Bronchial epithelial cell (primary cell): ENCODE results near the gene C19orf85. TPM values are rescaled to one million over a fixed set of nuclear protein-coding genes. Genes with fewer than 3 reads are reported as not detected.

Experiments used
- DNase-seq: peaks from one replicate; pipeline ENCODE4 v3.0.0-alpha.2; 2010; ENCODE audit warnings: low read depth
- FAIRE-seq: peaks from 2 replicates; lab custom pipeline; 2011; peaks lifted over from hg19 to GRCh38; lab: Jason Lieb, UNC
- H3K27me3 ChIP-seq: 2 replicates; pipeline ENCODE4 v1.5.1; 2011; ENCODE audit warnings: low read length; ENCODE audit not compliant: control insufficient read depth, insufficient read depth
- H3K36me3 ChIP-seq: 2 replicates; pipeline ENCODE4 v1.5.1; 2011; ENCODE audit warnings: low read length; ENCODE audit not compliant: control insufficient read depth, insufficient read depth
- H3K4me3 ChIP-seq: 2 replicates; pipeline ENCODE4 v1.5.1; 2011; ENCODE audit warnings: mild to moderate bottlenecking, low read depth, low read length, control low read depth
- total RNA-seq: library from RNA; depleted of rRNA; stranded (reverse); fragments of >200 nt; gene quantifications from 2 replicates; pipeline ENCODE4 v1.2.1, GENCODE V29; 2014
- TF ChIP-seq, protein P1 (sequence below): IDR thresholded peaks from 2 replicates; pipeline ENCODE4 v1.5.1; 2011; ENCODE audit warnings: mild to moderate bottlenecking, moderate library complexity, low read length, control low read depth, inconsistent platforms; ENCODE audit not compliant: insufficient read depth, severe bottlenecking

C19orf85 gene
- total RNA-seq, 1 donor from 2014 or later, result not detected

DNA sequence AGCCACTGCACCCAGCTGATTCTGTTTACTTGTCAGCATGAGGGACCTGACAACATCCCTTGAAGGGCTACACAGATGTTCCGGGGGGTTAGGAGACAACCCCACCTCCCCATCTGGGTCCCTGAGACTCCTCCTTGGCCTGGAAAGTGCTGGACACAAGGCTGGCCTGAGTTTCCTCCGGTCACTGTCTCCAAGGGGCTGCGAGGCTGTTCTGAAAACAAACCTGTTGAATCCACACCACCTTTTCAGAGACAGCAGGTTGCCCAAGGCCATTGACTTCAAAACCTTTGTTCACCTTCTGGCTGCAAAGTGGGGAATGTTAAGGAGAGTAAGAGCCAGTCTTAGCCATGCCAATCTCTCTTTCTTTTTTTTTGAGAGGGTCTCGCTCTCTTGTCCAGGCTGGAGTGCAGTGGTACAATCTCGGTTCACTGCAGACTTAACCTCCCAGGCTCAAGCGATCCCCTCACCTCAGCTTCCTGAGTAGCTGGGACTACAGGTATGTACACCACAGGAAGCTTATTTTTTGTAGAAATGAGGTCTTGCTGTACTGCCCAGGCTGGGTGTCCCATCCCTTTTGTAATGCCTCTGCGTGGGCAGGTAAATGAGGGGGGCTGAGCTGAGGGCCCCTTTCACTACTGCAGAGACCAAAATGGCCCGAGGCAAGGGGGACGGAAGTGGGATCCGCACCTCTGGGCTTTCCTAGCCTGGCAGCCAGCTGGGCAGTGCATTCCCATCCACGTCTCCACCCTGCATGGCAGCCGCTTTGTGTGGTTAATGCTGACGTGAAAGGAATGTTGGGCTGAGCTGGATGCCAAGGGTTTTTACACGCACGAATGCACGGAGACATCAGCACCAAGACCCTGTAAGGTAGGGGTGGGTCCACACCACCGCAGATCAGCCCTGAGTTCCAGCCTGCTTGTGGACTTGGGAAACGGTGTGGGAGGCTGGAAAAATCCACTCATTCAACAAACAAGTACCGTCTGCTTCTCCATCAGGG is 10.0 kb upstream of the C19orf85 start:
- Histone ChIP-seq H3K36me3 (no peaks in the 10 kb centered on the region), H3K27me3 (no peaks in the 10 kb centered on the region), H3K4me3 (no peak overlapping the region)
- FAIRE-seq, result no peak
- DNase-seq, result peak; percentile 62
- TF ChIP-seq, protein P1, sequence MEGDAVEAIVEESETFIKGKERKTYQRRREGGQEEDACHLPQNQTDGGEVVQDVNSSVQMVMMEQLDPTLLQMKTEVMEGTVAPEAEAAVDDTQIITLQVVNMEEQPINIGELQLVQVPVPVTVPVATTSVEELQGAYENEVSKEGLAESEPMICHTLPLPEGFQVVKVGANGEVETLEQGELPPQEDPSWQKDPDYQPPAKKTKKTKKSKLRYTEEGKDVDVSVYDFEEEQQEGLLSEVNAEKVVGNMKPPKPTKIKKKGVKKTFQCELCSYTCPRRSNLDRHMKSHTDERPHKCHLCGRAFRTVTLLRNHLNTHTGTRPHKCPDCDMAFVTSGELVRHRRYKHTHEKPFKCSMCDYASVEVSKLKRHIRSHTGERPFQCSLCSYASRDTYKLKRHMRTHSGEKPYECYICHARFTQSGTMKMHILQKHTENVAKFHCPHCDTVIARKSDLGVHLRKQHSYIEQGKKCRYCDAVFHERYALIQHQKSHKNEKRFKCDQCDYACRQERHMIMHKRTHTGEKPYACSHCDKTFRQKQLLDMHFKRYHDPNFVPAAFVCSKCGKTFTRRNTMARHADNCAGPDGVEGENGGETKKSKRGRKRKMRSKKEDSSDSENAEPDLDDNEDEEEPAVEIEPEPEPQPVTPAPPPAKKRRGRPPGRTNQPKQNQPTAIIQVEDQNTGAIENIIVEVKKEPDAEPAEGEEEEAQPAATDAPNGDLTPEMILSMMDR, result no peak

DNA sequence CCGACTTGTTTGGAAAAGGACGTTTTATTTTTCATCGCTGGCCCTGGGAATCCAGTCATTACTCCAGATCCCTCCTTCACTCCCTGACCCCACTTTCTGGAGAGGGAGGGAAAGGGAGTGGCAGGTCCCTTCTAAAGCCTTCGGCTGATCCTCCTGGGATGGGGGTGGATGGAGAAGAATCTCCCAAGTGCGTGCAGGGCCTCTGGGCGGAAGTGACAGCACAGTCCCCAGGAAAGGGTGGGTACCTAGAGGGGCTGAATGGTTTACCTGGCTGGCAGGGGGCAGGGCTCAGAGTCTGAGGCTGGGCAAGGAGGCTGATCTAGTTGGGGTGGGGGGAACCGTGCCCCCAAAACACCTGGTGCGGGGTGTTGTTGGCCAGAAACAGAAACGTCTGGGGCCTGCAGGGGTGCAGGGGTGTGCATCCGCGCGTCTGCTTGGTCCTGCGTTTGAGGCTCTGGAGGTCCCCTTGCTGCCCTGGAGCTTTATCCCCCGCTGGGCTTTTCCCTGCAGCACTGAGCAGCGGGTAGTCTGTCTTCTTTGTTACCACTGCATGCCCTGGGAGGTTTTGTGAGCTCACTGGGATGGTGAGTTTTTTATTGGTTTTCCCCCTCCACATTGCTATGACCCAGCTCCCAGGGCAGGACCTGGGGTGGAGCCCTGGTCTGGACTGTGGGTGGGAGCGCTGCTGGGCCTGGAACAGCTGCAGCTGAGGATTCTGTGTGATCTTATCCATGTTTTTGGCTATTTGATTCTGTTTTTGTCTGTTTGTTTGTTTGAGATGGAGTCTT is 8.9 kb upstream of the C19orf85 start:
- no peaks in the 10 kb centered on the region for H3K27me3 ChIP-seq
- no peak overlapping the region for H3K4me3 ChIP-seq
- TF ChIP-seq, protein P1, result no peak
- FAIRE-seq (no peak), DNase-seq (no peak)
- no peaks in the 10 kb centered on the region for H3K36me3 ChIP-seq

DNA sequence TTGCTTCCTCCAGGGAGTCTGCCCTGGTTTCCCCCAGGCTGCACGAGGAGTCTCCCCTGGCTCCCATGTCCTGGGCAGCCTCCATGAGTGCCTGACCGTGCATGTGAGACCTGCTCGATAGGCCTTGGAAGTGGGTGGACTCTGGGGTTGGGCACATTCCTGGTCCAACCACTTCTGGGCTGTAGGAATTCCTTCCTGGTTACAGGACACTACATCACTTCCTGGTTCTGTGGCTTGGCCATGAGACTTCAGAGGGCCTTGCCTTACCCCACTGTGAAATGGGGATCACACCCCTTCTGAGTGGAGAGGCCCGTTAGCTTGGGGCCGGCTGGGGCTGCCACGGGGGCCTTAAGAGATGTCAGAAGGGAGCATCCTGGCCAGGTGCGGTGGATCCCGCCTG is 7.9 kb upstream of the C19orf85 start:
- no peaks in the 10 kb centered on the region for H3K36me3 ChIP-seq
- no peak overlapping the region for H3K4me3 ChIP-seq
- no peaks in the 10 kb centered on the region for H3K27me3 ChIP-seq
- TF ChIP-seq, protein P1, result no peak
- no peak for FAIRE-seq
- DNase-seq, result peak; percentile 60

DNA sequence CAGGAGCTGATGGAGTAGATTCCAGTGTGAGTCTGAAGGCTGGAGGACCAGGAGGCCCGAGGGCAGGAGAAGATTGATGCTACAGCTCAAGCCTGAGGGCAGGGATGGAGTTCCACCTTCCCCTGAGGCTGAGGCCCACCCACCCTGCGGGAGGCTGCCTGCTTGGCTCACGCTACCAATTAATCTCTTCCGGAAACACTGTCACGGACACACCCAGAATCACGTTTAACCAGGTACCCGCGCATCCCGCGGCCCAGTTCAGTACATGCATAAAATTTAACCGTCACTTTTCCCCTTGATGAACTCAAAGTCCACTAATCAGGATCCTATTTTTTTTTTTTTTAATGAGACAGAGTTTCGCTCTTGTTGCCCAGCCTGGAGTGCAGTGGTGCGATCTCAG is 6.7 kb upstream of the C19orf85 start:
- DNase-seq (no peak), FAIRE-seq (no peak)
- no peaks in the 10 kb centered on the region for H3K36me3 ChIP-seq
- H3K4me3 ChIP-seq, result no peak overlapping the region
- TF ChIP-seq, protein P1, result no peak
- H3K27me3 ChIP-seq, result no peaks in the 10 kb centered on the region

DNA sequence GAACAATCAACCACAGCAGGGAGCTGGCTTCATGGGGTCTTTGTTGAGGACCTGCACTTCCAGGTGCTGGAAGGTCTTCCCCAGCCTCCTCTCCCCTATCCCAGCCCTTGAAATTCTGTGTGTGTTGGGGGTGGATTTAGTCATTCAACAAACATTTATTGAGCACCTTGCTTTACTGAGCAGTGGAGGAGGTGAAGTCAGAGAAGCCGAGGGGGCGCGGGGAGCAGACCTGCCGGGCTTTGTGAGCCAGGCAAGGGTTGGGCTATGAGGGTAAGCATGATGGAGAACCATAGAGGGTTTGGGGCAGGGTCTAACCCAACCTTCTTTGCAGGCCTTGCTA is 3.5 kb upstream of the C19orf85 start:
- H3K36me3 ChIP-seq, result no peaks in the 10 kb centered on the region
- no peaks in the 10 kb centered on the region for H3K27me3 ChIP-seq
- TF ChIP-seq, protein P1, result no peak
- FAIRE-seq (no peak), DNase-seq (no peak)
- H3K4me3 ChIP-seq, result no peak overlapping the region
